ENCODE measurements around the gene ATXN1. TPM values are rescaled to one million over a fixed set of nuclear protein-coding genes. Genes with fewer than 3 reads are reported as not detected.

The ATXN1 gene
- total and polyA plus RNA-seq, 2 of the 8 experiments (the other 6 are each of a cell fraction or from before 2014, with no cell fraction given) = 1.6 to 4.0 TPM

DNA sequence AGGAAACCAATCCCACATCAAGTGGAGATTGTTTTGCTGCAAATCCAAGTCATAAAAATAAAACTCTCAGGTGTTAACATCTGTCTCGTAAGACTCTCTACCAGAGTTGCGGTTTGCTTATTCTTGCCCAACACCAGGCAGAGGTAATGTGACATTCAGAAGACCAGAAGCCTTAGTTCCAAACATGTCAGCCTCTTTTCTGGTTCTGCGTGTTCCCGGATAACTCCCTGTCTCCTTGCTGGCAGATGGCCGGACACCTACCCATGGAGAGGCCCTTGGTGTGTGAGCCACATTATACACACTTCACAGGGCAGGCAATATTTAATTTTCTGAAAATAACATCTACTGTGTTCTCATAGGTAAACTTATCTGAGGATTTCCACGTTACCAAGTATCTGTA is 449.5 kb downstream of the ATXN1 start:
- no peaks in the 10 kb centered on the region for H3K23me2 ChIP-seq (ENCODE audit: low read depth, low read length)
- H3K4me3 ChIP-seq (ENCODE audit: extremely low read depth in 1 of 4, insufficient read depth in 2 of 4, low read depth in 3 of 4, low read length in 4 of 4) = no peak overlapping the region
- no peak overlapping the region for H3K56ac ChIP-seq (replicated peaks; ENCODE audit: insufficient read length, low read depth, low read length)
- ChIA-PET CTCF (ENCODE audit: partially characterized antibody) (interaction anchor here (0.7 to 1.0 kb wide), 2 partner anchors 20 to 621 kb away, joined by 3 read pairs; no protein-coding TSS in a partner anchor), POLR2A (ENCODE audit: partially characterized antibody) (no interaction called here)
- no peak overlapping the region for H4K91ac ChIP-seq (replicated peaks; ENCODE audit: insufficient read length, low read length)
- 91% methylated on average over 6 of the region's 6 CpGs; no CpG with 5 or more reads in 1 of the 2 experiments for WGBS, 2 experiments (ENCODE audit: extremely low coverage in 1 of 2, insufficient coverage in 1 of 2, insufficient read length in 1 of 2, insufficient replicate concordance in 2 of 2, low coverage in 1 of 2, low lambda C conversion rate in 2 of 2, missing lambda C conversion rate in 1 of 2)
- H3K27me3 ChIP-seq (replicated peaks in 1 of 4; ENCODE audit: control insufficient read depth in 3 of 4, extremely low read depth in 1 of 4, insufficient read depth in 3 of 4, low read length in 3 of 4) = no peaks in the 10 kb centered on the region; a peak in 1 of 7 replicates
- no peak overlapping the region for H3K4ac ChIP-seq (replicated peaks; ENCODE audit: insufficient read length, low read depth, low read length)
- no peak overlapping the region for H3K9ac ChIP-seq (replicated peaks in 1 of 4; ENCODE audit: extremely low read depth in 1 of 4, low read depth in 3 of 4, low read length in 3 of 4)
- H4K5ac ChIP-seq (ENCODE audit: insufficient read length, low read depth, low read length) = no peak overlapping the region
- no peak overlapping the region for H3K14ac ChIP-seq (ENCODE audit: insufficient read length)
- no peak overlapping the region for H3K23ac ChIP-seq (ENCODE audit: insufficient read length)
- no peaks in the 10 kb centered on the region for H3K36me3 ChIP-seq (ENCODE audit: control insufficient read depth in 2 of 4, insufficient read depth in 4 of 4, low read length in 3 of 4)
- H2BK120ac ChIP-seq (replicated peaks; ENCODE audit: low read depth, low read length) = no peak overlapping the region
- H3K27ac ChIP-seq (ENCODE audit: low read depth, low read length) = no peak overlapping the region
- H2AFZ ChIP-seq (ENCODE audit: low read length) = no peak overlapping the region
- no peak overlapping the region for H4K8ac ChIP-seq (ENCODE audit: extremely low read depth, insufficient read depth, low read length)
- no peaks in the 10 kb centered on the region for H4K20me1 ChIP-seq (replicated peaks in 1 of 2; ENCODE audit: control insufficient read depth in 1 of 2, insufficient read depth in 2 of 2, low read length in 2 of 2)
- H2BK5ac ChIP-seq (ENCODE audit: low read depth, low read length) = no peak overlapping the region
- no peak overlapping the region for H3K4me2 ChIP-seq (ENCODE audit: insufficient read depth in 1 of 2, low read depth in 2 of 2, low read length in 2 of 2)
- FAIRE-seq (no peak), DNase-seq (ENCODE audit: low read depth in 1 of 2, low spot score in 2 of 2) (no peak)
- no peaks in the 10 kb centered on the region for H3K9me3 ChIP-seq (ENCODE audit: insufficient read depth in 2 of 2, low read depth in 1 of 2, low read length in 1 of 2)
- no peak overlapping the region for H2BK20ac ChIP-seq (ENCODE audit: low read length)
- H2BK12ac ChIP-seq (ENCODE audit: low read depth, low read length) = no peak overlapping the region
- H3K79me2 ChIP-seq (ENCODE audit: control insufficient read depth in 1 of 2, insufficient read depth in 2 of 2, low read length in 2 of 2) = no peaks in the 10 kb centered on the region
- peaks cover 0 to under 1% (median 0%) of the 10 kb centered on the region in 4 experiments; a peak in 2 of 7 replicates for H3K4me1 ChIP-seq (replicated peaks in 1 of 4; ENCODE audit: control insufficient read depth in 3 of 4, insufficient read depth in 4 of 4, low read length in 3 of 4)
- H2BK15ac ChIP-seq (ENCODE audit: low read length) = no peak overlapping the region
- H3K18ac ChIP-seq (ENCODE audit: extremely low read depth, low read length) = no peak overlapping the region
- H3K79me1 ChIP-seq (ENCODE audit: low read depth, low read length) = no peaks in the 10 kb centered on the region
- H2AK5ac ChIP-seq (ENCODE audit: low read depth, low read length) = no peak overlapping the region
- TF ChIP-seq SP2 (IDR thresholded peaks at IDR 0.05; ENCODE audit: low read length) (no peak), SAP30 (IDR thresholded peaks at IDR 0.05; ENCODE audit: insufficient read depth, insufficient replicate concordance, low read length) (no peak), CTBP2 (IDR thresholded peaks at IDR 0.05; ENCODE audit: borderline replicate concordance, insufficient read depth, insufficient read length, low read length) (no peak)
